Fibroblast of skin of right quadriceps (primary cell): ENCODE results near the gene GSDME.
A peak's percentile ranks its signal among the peaks of the same experiment; 100 is the strongest.

Source experiments
- DNase-seq: peaks from one replicate; pipeline ENCODE4 v3.0.0-alpha.2; 2013

Gene GSDME

DNA sequence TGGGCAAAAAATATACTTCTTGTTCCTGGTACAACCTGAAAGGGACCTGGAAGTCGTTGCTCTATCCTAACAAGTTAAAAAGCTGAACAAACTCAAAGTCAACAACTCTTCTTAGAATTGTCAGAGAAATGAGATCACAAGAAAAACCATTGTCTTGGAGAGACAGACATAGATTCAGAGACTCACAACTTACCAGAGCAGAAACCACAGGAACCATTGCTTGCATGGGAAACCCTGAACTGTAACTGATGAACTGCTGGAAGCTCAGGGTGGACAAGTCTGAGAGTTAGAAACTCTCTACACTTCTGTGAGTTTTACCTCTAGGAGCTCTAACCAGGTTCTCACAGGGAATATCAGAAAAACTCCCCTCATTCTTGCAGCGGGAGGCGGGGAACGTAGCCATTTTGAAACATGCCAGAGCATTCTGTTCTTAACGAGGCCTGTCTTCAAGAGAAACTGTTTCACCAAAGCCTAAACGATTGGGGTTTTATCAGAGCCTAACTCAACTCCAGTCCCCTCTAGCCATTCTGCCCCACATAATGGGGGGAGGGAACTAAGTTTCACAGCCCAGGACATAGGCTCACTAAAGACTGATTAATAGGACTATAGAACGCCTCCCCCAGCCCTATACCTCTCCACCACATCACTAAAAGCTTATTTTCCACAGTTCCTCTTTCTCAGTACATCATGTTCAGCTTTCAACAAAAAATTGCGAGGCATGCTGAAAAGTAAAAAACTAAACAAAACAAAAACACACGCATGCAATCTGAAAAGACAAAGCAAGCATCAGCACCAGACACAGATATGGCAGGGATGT lies 12.0 kb upstream of the GSDME start:
- no peak for DNase-seq

DNA sequence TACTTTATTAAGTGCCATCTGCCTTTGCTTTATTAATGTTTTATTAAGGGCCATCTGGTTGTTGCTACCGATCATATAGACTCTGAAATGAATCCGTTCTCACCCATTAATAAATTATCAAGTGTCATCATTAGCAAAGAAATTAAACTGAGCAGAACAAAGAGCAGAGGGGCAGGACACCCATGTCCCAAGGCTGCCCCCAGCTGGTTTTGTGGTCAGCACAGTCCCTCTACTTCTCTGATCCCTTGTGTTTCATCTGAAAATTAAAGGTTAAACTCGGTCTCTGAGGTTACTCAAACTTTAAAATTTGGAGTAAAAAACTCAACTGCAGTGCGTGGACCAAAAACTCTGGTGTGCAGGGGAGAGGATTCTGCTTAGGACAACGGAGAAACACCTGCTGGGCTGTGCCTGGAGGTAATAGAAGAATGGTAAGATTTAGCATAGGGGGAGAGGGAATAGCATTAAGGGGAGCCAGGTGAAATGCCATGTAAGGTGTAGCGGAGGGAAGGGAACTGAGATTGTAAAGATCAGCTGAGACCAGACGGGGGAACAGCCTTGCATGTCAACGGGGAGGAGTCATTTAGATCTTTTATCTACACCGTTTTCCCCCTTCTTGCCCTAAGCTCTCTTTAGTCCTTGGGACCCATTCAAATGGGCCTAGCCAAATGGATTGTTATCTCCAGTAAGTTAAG lies 10.8 kb upstream of the GSDME start:
- no peak for DNase-seq

DNA sequence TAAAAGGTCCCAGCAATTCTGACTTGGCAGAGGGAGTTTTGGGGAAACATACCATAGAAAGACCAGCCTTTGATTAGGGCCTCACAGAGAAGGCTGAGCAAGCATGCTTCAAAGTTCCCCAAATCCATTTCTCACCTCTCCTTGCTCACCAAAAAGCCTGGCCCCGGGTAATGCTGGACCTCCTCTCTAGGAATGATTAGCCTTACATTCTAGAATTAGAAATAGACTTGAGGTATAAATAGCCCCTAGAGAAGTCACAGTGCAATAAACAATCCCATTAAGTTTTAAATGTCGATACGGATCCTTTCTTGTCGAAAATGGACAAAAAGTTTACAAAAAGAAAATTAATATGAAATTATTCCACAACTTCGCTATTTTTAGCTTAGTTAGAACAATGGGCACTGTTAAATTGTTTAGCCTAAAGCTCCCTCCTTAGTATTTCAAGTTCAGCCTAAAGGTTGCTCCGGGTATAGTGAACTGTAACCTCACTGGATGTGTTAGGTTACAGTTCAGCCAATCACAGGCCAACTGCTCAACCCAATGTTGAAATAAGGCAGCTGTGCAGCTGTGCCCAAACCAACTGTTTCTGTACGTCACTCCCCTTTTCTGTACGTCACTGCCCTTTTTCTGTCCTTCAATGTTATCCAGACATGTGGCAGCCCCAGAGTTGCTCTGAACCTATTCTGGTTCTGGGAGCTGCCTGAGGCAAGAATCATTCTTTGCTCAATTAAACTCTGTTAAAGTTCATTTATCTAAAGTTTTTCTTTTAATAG lies 7.9 kb upstream of the GSDME start:
- no peak for DNase-seq

DNA sequence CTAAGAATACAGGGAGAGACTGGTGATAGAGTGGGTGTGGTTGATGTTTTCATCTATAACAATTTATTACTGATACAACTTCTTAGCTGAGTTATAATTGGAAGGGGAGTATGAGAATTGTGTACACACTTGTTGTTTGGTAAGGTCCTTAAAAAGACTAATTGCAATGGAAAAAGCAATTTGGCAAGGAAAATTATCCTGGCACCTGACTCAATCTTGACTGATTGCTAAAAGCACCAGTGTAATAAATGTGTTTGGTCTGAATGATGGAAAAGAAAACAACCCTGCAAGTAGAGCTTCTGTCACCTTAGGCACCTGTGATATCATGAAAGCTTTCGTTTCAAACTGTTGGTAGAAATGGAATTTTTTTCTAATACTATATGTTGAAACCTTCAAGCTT lies 6.7 kb upstream of the GSDME start:
- DNase-seq = no peak

DNA sequence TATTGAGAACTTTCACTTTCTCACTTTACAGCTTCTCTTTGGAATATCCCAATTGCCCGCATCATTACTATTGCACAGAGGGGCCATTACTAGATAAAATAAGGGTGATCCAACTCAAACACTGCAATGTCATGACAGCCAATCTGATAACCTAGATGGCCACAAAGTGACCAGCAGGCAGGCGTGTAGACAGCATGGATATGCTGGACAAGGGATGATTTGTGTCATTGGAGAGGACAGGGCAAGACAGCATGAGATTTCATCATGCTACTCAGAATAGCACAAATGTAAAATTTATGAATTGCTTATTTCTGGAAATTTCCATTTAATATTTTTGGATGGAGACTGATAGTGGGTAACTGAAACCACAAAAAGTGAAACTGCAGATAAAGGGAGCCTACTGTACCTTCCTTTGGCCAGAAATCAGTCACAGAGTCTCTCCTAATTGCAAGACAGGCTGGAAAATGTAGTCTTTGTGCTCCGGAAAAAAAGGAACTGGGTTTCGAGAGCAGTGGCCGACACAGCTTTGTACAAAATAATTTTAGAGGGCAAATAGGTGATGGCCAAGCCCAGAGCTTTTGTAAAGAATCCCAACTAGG lies 6.1 kb upstream of the GSDME start:
- no peak for DNase-seq

DNA sequence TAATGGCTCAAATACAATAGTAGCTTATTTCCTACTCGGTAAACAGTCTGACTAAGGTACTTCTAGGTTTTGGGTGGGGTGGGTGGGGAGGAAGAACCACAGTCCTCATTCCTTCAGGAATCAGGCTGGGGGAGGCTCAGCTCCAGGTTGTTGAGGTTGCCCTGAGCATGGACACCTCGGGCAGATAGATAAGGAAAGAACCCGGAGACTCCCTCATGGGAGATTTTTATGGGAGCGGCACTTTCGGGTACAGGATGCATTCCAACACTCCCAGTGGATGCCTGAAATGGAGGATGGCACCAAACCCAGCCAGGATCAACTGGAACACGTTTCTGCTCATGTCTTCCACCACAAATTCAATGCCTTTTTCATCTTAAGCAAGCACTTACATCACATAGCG lies 5.5 kb upstream of the GSDME start:
- DNase-seq = no peak

DNA sequence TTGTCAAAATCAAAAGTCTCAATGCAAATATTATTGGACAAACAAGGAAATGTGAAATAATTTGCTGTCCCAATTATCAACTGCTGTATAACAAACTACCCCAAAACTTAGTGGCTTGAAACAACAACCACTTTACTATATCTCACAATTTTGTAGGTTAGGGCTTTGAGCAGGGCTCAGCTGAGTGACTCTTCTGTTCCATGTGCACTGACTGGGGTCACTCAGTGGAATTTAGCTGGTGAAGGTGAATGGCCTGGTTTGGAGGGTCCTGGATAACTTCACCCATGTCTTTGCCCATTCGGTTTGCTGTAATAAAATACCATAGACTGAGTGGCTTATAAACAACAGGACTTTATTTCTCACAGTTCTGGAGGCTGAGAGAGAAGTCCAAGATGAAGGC lies 3.7 kb upstream of the GSDME start:
- DNase-seq = no peak

DNA sequence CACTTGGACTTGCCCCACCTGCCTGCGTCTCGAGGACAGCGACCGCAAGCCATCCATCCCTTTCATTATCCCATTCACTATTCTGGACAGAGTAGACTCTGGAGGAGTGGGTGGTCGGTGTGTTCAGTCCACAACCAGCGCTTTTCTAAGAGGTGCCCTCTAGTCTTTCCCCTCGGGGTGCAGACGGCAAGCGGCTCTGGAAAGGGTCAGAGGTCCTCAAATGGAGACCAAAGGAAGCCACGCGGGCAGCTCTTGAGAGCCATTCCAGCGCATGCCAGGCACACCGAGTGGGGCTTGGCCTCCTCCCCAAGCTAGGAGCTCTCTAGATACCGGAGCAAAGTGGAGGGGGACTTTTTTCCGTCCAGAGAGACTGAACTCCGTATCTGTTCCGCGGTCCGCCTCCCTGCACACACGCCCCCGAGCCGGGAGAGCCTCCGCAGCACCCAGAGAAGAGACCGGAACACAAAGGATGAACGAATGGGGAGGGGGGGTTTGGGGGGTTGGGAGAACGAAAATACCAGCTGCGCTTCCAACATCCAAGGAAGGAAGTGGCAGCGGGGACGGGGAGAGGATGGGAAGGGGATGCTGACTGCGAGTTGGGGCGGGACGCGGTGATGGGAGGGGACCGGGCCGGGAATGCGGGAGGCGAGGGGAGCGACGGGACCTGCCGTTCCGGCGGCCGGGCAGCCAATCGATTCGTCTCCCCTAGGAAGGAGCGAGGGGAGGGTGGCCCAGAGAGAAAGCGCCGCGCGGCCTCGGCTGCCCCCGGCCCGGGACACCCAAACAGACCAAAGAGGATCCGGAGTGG lies 515 bp downstream of the GSDME start:
- DNase-seq = peak; percentile 64

DNA sequence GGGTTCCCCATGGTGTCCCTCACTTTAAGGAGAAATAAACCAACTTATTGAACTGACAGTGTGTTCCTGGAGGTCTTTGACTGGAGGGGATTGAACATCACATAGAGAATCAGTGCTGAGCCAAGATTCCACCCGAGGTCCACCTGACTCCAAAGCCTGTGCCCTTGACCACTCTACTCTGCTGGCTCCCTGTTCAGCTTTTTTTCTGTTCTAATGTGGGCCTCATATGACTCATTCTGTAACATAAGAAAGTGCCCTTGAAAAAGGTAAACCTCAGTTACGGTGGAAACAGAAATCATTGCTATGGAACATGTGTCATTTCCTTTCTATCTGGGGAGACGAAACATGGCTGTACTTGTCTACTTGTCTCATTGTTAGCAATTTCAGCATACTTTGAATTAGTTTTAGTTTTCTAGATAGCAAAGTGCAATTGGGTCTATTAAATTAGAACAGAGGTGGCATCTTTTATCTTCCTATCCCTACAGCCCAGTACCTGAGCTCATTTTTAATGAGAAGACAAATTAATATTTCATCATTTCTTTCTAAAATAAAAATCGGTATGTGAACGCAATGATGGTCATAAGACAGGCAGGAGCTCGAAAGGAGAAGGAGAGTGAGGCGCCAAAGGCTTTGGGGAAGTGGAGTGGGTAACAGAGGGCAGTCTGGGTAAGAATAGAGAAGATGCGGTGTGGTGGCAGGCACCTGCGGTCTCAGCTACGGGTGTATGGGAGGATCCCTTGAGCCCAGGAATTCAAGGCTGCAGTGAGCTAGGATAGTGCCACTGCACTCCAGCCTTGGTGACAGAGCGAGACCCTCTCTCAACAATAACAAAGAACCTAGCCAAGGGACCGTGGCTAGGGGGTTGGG lies 1.5 kb downstream of the GSDME start:
- DNase-seq = peak; percentile 61

DNA sequence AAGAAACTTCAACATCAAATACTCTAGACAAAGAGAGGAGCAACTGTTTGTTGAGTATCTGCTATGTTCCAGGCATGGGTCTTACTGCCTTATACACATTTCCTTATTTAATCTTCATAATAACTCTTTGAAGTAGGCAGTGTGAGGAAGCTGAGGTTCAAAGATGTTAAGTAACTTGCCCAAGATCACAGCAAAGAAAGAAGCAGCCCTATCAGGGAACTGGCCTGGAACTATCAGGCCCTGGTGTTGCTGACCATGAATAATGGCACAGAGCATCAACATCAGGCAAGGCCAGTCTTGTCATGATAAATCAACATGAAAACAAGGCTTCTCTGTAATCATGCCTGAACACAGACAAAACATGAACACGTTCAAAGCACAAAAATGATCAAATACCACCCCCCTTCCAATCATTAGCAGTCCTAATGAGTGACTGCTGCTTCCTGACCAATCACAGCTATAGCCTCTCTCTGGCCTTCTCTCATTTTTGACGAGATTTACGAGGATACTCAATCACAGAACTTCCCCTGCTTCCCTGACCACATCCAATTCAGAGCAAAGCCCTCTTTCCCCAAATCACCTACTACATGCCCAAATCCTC lies 2.3 kb downstream of the GSDME start:
- no peak for DNase-seq

DNA sequence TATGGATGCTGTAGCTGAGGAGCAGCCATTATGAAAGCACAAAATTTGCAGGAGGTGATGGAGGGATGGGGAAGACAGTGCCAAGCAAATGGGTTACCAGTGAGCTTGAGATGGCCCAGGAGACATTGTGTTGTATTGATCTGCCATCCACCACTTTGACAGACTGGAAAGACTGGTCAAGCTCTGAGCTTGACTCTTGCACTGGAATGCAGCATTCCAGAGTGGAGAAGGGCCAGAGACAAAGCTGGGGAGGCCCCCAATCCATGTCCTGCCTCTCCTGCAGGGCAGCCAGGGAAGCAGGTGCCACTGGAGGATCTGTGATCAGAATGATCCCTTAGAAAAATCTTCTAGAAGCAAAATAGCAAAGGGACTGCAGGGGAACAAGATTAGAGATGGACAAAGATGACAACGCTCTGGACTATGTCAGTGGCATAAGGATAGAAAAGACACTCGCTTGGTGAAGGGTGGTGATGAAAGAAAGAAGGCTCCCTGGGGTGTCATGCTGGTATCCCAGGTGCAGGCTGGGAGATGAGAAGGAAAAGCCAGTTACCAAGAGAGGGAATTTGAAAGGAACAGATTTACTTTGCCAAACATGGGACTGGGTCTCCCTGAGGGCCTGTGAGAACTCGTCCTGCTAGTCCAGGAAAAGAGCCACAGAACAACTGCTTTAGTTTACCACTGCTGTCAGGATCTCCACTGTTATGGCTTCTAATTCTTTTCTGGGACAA lies 5.0 kb downstream of the GSDME start:
- no peak for DNase-seq

DNA sequence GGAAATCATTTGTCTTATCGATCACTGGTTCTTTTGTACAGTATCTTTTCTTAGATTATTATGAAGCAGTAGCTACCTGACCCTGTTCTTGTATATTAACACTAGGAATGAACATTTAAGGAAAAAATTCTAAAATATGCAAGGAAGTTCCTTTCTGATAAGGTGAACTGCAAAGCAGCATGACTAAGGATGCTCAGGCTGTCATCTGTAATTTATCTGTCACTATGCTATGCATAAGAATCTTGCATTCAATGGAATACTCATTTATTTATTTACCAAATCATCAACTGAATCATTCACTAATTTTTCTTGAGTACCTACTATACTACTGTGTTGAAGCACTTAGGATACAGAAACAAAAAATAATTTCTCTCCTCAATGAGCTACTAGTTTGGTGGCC lies 5.8 kb downstream of the GSDME start:
- no peak for DNase-seq

DNA sequence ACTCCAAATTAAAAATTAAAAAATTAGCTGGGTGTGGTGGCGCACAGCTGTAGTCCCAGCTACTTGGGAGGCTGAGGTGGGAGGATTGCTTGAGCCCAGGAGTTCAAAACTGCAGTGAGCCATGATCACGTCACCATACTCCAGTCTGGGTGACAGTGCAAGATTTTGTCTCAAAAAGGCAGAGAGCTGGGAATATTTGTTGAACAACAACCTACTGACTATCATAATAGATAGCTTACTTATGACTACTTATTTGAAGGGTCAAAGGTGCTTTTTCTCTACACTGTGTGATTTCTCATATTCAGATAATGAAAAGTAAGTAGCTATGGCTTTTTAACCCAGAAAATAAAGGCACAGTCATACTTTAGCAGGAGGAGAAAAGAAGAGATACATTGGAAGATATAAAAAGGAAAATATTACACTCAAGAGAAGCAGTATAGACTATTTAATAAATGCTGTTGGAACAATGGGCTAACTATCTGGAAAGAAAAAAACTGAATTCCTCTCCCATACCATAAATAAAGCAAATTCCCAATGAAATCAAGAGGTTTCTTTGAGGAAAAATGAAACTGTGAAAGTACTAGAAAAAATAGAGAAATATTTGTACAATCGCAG lies 6.7 kb downstream of the GSDME start:
- DNase-seq = no peak

DNA sequence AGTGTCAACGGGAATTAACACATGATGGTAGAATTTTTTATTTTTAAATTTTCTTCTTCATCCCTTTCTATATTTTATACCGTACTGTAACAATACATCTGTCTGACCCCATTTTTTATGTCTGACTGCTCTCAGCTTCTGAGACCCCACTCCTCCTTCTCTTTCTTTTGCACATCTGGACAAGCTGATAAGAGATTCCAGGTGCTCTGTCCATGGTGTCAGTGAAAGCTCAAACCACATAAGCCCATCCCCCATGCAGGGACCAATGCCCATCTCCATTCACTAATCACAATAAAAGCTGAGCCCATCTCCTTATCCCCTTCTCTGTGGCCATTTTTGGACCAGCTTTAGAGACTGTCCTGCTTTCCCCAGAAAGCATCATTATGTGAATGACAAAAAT lies 8.7 kb downstream of the GSDME start:
- DNase-seq = no peak

DNA sequence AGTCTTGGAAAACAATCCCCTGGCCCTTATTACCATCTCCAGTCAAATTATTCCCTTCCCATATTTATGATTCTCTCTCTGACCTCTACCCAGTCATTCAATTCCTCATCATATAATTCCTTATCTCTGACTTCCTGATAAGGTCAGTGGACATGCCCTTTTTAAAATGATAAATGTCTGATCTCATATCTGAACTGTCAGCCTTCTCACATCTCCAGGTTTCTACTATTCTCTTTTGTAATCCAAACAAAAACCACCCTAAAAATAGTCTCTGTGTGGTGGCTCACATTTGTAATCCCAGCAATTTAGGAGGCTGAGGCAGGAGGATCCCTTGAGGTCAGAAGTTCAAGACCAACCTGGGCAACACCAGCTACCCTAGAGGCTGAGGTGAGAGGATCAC lies 11.9 kb downstream of the GSDME start:
- DNase-seq = no peak

DNA sequence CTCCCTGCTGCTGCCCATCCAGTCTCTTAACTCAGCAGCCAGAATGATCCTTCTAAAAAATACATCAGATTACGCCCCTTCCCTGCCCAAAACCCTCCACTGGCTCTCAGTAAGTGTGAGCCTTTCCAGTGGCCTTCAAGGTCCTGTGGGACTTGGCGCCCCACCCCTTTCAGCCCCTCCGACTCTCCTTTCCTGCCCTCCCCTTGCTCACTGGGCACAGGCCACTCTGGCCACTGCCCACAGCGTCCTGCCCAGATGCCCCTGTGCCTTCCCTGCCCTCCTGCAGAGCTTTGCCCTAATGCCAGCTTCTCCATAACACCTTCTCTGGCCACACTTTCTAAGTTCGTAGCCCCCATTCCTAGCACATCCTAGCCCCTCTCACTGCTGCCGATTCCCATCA lies 13.8 kb downstream of the GSDME start:
- no peak for DNase-seq

DNA sequence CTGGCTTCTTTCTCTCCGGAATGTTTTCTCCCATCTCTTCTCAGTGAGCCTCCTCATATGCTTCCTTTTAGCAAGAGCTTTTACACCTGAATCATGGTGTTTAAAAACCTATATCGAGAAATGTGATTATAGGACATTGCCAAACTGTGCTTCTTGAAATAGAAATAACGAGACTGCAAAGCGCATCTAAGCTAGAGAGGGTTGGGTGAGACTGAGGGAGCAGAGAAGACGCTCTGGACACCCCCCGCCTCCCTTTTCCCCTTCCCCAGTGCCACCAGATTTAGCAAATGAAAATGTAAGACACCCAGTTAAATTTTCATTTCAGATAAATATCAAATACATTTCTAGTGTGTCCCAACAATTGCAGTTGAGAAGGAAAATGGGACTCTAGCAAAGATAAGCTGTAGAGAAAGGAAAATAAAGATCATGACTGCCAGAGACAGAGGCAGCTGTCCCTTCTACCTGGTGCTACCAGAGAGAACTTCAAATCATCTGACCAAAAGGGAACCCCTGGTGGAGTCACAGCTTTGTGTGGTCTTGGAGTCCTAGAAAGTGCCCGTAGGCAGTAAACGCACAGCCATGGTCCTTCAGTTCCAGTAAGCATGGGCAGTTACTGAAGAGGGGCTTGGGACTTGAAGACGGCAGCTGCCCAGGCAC lies 14.6 kb downstream of the GSDME start:
- DNase-seq = no peak

DNA sequence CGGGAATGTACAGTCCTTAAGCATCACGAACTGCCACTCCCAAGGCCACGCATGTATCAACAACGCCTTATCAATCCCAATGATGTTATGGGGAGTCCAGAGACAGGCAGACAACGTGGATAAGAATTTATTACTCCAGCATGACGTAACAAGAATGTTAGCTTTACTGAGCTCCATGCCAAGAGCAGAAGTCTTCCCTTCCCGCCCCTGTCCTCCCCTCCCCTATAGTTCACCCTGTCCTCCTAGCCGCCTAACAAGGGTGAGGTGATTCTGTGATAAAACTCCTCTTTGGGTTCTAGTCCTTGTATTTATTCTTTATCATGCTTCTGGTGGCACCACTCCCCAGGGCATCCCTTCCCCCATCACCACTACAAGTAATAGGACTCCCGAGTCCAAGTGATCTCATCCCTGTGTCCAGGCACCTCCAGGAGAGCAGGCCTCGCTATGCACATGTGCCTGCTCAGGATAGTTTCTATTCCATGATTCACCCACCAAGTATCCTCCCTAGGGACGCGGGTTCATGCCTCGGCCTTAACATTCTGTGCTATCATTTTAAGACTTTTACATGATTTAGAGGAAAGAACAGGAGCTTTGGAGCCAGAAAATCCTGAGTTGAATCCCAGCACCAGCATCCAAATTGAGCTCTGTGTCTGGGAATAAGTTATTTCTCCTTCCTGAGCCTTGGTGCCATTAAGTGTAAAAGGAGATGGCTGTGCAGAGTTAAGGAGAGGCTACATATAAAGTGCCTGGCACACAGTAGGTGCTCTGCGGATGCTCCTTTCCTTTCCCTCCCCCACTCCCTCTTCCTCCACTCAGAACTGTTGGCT lies 15.4 kb downstream of the GSDME start:
- peak; percentile 99 for DNase-seq
